IPS DF 4.7 (cell line): ENCODE results near the gene FKBP5.

Source experiments
- DNase-seq: peaks from one replicate; pipeline ENCODE4 v3.0.0-alpha.2; 2013; ENCODE audit warnings: low spot score; ENCODE audit errors: extremely low read depth

The FKBP5 gene

DNA sequence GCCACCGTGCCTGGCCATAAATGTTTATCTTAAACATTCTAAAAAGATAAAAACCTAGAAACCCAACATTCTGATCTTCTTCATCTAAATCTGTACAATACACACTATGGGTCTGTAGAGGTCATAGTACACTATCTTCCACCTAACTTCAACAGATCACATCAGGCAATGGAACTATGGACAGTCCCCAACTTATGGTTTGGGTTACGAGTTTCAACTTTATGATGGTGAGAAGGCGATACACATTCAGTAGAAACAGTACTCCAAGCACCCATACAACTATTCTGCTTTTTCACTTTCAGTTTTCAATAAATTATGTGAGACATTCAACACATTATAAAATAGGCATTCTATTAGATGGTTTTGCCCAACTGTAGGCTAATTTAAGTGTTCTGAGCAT, 23.1 kb downstream of the FKBP5 start:
- no peak for DNase-seq

GRCh38 chr6:35664945-35665344, 23.8 kb downstream of the FKBP5 start:
- DNase-seq = no peak

DNA sequence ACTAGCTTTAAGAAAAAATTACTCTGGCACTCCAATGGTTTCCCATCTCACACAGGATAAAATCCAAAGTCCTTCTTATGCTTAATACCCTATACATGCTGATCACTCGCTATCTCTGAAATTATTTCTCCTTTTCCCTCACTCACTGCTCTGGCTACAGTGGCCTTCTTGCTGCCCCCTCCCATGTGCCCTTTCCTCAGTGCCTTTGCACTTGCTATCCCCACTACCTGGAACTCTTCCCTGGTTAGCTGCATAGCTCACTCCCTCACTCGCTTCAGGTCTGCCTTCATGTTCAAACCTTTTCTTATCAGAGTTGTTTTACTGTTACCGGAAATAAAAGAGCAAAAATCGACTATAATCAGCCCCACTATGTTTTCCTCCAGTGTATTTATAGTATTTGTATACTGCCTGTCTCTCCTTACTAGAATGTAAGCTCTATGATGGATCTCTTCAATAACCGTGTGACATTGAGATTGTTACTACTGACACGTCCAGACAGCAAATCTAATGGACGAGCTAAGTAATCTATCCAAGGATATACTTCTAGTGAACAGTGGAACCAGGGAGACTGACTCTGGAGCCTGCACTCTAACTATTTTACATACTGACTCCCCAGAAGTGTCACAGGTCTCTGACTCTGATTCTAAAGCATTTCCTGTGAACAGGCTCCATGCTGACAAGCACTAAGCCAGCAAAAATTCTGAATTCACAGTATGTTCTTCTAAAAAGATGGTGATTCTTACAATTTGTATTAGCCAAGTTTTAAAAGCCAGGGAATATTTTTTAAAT, 25.1 kb downstream of the FKBP5 start:
- no peak for DNase-seq

GRCh38 chr6:35662999-35663398, 25.7 kb downstream of the FKBP5 start:
- no peak for DNase-seq

- DNase-seq = no peak
These were observed 33.8 kb downstream of the FKBP5 start for GRCh38 chr6:35654883-35655282.

DNA sequence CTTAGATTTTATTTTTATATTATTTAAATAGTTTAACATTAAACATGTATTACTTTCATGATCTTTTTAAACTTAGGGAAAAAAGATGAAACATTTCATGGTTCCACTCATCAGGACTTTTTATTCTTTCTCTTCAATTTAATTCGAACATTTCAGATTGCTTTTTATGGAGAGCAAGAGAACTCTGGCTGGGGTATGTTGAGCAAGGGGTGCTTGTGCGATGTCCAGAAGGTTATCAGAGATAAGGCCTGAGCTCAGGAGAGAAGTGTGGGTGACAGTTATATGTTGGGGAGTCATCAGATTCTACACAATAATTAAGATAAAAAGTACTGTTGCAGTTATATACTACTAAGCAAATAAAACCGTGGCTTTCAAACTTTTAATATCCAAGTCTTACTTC, 37.5 kb downstream of the FKBP5 start:
- no peak for DNase-seq

GRCh38 chr6:35650015-35650414, 38.7 kb downstream of the FKBP5 start:
- no peak for DNase-seq

DNA sequence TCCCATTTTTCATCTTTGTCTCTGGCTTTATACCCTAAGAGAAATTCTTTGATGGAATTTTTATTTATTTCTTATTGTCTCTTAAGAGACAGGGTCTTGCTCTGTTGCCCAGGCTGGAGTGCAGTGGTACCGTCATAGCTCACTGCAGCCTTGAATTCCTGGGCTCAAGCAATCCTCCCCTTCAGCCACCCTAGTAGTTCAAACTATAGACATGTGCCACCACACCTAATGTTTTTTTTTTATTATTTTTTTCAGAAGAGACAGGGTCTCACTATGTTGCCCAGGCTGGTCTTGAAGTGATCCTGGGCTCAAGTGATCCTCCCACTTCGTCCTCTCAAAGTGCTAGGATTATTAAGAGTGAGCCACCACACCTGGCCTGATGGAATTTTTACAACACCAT, 40.5 kb downstream of the FKBP5 start:
- no peak for DNase-seq

DNA sequence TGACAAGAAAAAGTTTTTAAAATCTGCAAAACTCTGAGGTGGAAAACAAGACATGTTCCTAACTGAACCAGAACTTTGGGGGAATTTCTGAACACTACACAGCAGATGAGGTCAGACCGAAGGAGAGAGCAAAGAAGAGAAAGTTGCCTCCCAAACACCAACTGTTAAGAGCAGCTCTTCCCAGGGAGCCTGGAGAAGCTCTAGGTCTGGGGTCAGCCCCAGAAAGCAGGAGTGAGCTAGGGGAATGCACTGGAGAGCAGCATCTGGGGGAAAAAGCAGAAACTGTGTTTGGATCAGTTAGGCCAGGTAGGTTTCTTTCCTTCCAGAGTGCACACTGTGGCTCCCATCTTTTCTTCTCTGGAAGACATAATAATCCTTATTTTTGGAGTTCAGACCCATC, 41.3 kb downstream of the FKBP5 start:
- no peak for DNase-seq

DNA sequence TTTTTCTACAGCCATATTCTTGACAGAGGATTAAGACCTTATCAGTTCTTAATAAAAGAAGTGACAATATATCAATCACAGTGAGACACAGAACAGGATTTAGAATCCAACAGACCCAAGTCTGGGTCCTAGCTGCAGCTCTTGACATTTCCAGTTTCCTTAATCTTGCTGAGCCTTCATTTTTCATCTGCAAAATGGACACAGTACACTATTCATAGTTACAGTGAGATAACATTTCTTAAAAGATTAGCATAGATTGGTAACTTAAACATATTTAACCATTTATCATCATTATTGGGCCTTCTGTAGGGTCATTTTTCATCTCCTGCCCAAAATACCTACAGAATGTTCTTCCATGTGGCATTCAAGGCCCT, 45.6 kb downstream of the FKBP5 start:
- DNase-seq = no peak

DNA sequence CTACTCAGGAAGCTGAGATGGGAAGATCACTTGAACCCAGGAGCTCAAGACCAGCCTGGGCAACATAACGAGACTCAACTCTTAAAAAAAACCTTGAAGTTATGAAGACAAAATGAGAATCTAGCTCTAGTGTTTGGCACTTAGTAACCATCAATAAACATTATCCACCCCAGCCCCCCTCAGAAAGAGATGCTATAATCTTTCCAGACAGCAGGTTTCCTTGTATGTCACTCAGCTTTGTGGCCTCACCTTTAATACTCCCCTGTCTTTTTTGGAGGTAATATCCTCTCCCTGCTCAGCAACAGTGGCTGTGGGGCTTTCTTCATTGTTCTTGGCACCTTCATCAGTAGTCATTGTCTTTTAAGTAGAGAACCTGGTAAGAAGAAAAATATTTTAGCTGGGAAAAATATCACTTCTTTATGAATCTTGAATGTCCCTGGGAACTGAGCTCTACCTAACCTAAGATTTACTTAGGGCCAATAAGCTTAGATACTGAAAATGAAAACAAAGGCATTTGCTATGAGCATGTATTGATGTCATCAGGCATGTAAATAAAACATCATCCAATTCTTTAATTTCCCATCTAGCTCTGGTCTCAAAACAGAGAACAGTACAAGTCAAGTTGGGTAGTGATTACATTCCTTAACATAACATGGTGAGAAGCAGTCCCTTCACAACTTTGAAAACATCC, 46.1 kb downstream of the FKBP5 start:
- no peak for DNase-seq

GRCh38 chr6:35640017-35640664, 48.6 kb downstream of the FKBP5 start:
- no peak for DNase-seq

- no peak for DNase-seq
These were observed 50.0 kb downstream of the FKBP5 start for GRCh38 chr6:35638679-35639078.

- no peak for DNase-seq
These were observed 50.8 kb downstream of the FKBP5 start for GRCh38 chr6:35637911-35638310.

DNA sequence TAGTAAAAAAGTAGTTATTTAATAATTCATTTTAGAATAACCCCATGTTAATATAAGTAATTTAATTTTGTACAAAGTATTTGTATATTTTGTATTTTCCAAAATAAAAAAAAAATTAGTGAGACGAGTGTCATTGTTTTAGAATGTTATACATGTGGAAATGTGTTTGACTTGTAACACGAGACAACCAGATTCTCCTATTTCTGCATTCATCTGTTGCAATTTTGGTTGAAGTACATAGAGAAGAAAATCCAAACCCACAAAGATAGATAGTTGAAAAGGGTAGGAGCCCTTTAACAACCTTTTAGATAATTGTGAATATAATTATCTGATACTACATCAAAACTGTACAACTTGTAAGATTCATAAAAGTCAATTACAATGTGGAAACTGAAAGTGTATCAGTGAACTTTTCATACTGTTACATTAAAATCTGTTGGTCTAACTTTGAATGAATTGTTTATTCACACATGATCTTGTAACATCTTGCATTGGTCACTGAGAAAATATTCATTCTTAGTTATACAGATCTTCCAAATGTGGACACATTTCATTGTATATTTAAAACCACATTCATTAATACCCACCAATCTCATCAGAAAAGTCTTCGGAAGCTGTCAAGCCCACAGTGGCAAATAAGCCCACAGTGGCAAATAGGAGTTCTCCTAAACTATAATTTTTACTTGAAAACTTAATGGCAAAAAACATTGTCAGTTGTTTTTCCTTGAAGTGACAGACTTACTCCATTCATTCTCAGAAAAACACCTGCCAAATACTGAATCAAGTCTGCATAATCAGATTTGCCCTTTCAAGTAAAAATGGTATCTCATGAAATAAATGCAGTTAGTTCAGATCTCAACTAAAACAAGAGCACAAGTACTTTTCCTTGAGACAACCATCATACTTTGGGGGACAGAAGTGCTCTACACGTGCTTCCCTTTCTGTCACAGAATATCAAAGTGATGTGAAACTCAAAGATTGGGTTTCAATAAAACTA, 52.8 kb downstream of the FKBP5 start:
- DNase-seq = no peak

DNA sequence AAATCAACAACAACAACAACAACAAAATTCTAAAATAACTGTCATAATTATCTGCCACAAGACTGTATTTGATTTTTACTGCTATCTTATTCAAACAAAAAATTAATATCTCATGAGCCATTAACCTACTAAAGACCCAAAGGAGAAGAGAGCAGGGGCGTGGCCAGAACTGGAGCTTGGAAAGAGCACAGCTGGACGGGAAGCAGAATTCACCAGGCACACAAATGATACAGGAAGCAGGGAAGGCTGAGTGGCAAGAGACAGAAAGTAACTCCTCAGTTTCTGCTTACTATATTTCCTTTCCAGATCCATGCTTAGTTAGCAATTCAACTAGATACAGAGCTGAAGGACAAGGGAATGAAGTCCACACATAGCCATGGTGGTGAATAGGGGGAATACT, 54.4 kb downstream of the FKBP5 start:
- no peak for DNase-seq

- DNase-seq = no peak
These were observed 55.1 kb downstream of the FKBP5 start for GRCh38 chr6:35633579-35634089.

GRCh38 chr6:35629876-35630378, 58.8 kb downstream of the FKBP5 start:
- no peak for DNase-seq

- no peak for DNase-seq
These were observed 62.3 kb downstream of the FKBP5 start for GRCh38 chr6:35626401-35626800.

DNA sequence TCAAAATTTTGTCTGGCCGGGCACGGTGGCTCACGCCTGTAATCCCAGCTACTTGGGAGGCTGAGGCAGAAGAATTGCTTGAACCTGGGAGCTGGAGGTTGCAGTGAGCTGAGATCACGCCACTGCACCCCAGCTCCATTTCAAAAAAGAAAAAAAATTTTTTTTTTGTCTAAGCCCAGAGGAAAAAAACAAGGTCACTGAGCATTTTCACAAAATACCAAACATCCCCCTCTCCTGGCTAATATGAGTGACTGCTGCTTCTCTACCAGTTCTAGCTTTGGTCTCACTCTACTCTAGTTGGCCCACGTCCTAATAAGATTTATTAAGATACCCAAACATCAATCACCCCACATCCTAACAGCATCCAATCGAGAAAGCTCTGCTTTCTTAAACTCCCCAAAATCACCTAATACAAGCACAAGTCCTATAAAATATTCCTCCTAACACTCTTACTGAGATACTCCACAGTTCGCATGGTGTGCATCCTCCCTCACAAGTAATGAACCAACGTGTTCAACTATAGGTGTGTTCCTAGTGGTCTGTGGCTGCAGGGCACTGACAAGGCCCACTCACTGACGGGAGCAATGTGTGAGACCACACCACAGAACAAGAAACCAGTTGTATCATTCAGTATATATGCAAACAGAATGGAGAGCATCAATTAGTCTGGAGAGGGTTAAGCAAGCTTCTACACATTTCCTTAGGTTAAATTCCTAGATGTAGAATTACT, 64.2 kb downstream of the FKBP5 start:
- DNase-seq = no peak
